22Rv1 (cell line): Measurements from ENCODE around the gene REXO4.

ENCODE experiments used
- CTCF ChIP-seq: fragments of 450-650 bp; IDR thresholded peaks from 2 replicates; pipeline ENCODE4 v1.5.1; 2017; ENCODE audit warnings: mild to moderate bottlenecking
- ZFX ChIP-seq: fragments of 450-650 bp; IDR thresholded peaks from 2 replicates; pipeline ENCODE4 v1.6.1; 2017; ENCODE audit warnings: antibody characterized with exemption, borderline replicate concordance

- TF ChIP-seq CTCF (no peak), ZFX (no peak)
These were observed 38.4 kb downstream of the REXO4 start for GRCh38 chr9:133379153-133380086.
